ACC112 (cell line): ENCODE results near the gene NPEPPS.

Source experiments
- H2AFZ ChIP-seq: fragments of 200-600 bp; sonication (generic); one replicate; pipeline ENCODE4 v1.6.0; 2017; ENCODE audit warnings: antibody characterized with exemption, low read length; ENCODE audit not compliant: unreplicated experiment
- H3K27ac ChIP-seq: fragments of 200-600 bp; sonication (generic); 2 replicates; pipeline ENCODE4 v1.5.1; 2014; ENCODE audit warnings: low read depth, mild to moderate bottlenecking, antibody characterized with exemption, low read length, moderate library complexity
- H3K27me3 ChIP-seq: fragments of 200-600 bp; sonication (generic); 2 replicates; pipeline ENCODE4 v1.6.1; 2014; ENCODE audit warnings: mild to moderate bottlenecking, antibody characterized with exemption, low read length, moderate library complexity, mixed read lengths; ENCODE audit not compliant: insufficient read depth
- H3K36me3 ChIP-seq: fragments of 200-600 bp; sonication (generic); 2 replicates; pipeline ENCODE4 v1.6.1; 2016; ENCODE audit warnings: mild to moderate bottlenecking, antibody characterized with exemption, low read length, moderate library complexity, mixed read lengths; ENCODE audit not compliant: insufficient read depth
- H3K4me1 ChIP-seq: fragments of 200-600 bp; sonication (generic); one replicate; pipeline ENCODE4 v1.6.1; 2016; ENCODE audit warnings: low read length, mixed read lengths; ENCODE audit not compliant: insufficient read depth, unreplicated experiment, control insufficient read depth
- H3K4me3 ChIP-seq: fragments of 200-600 bp; sonication (generic); 2 replicates; pipeline ENCODE4 v1.5.1; 2014; ENCODE audit warnings: mild to moderate bottlenecking, low read depth, low read length
- H3K79me2 ChIP-seq: fragments of 200-600 bp; sonication (generic); one replicate; pipeline ENCODE4 v1.6.0; 2016; ENCODE audit warnings: low read length; ENCODE audit not compliant: control insufficient read depth, unreplicated experiment, insufficient read depth

Gene NPEPPS

GRCh38 chr17:47649153-47649971, 118.5 kb downstream of the NPEPPS start, which contains the start of gene KPNB1:
TSS of gene KPNB1 (plus strand) at chr17:47649919. CDS start at chr17:47650245, 326 bp downstream.
- peaks cover 38% of the 10 kb centered on the region for H3K79me2 ChIP-seq
- H3K27me3 ChIP-seq = no peaks in the 10 kb centered on the region
- H2AFZ ChIP-seq = peak within 1 kb of the TSS; percentile 58

DNA sequence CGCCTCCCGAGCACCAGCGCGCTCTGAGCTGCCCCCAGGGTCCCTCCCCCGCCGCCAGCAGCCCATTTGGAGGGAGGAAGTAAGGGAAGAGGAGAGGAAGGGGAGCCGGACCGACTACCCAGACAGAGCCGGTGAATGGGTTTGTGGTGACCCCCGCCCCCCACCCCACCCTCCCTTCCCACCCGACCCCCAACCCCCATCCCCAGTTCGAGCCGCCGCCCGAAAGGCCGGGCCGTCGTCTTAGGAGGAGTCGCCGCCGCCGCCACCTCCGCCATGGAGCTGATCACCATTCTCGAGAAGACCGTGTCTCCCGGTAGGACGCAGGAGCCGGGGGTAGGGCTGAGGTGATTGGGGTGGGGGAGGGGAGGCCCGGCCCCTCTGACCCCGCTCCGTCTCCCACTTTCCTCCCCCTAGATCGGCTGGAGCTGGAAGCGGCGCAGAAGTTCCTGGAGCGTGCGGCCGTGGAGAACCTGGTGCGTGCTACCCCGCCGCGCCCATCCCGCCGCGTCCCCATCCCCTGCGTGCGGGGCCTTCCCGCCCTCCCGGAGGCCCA, 119.1 kb downstream of the NPEPPS start:
- H3K79me2 ChIP-seq = peaks cover 45% of the 10 kb centered on the region
- H2AFZ ChIP-seq = no peak overlapping the region
- H3K36me3 ChIP-seq = peaks cover 37% of the 10 kb centered on the region

More at GRCh38 chr17:47649153-47649971, 118.5 kb downstream of the NPEPPS start, which contains the start of gene KPNB1:
- H3K27ac ChIP-seq = peak within 1 kb of the TSS; percentile 85
- H3K4me3 ChIP-seq = peak within 1 kb of the TSS; percentile 95
- H3K4me1 ChIP-seq = peaks cover 27% of the 10 kb centered on the region
- peaks cover 30% of the 10 kb centered on the region for H3K36me3 ChIP-seq

DNA sequence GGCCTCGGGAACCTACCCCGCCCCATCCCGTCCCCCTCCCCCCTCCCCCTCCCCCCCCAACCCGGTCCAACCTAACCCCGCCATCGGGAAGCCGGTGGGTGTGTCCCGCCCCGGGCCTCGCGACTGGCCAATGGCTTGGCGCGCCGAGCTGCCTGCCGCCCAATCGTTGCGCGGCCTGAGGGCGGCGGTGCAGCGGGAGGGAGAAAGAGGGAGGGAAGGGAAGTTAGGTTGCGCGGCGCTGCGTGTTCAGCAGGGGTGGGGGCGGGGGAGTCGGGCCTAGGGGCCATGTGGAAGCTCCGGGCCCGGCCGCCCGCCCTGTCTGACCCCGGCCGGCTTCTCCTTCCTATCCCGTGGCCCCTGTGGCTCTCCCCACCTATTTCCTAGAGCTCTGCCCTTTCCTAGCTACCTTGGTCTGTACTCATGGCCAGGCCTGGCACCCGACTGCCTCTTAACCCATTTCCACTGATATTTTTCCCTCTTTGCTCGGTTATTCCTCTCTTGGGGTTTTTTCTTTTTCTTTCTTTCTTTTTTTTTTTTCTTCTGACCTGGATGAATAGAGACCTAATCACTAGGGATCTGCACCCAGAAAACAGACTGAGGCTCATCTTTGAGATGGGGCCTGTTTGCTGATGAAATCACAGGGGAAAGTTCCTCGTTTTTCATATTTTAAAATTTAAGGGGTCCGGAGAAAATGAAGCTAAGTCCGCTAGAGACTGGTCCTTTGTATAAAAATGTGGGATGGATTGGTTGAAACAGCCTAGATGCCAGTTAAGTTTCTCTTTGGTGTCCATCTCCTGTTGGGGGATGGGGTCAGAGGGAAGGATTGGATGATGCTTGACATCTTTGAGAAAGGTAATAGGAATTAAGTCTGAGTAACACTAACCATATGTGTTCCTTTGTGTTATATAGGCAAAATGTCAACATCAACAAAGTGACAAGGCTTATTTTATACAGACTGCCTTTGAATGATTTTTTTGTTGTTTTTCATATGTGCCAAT, 119.9 kb downstream of the NPEPPS start:
- H3K36me3 ChIP-seq = peaks cover 43% of the 10 kb centered on the region
- H3K27me3 ChIP-seq = no peaks in the 10 kb centered on the region
- peaks cover 36% of the 10 kb centered on the region for H3K4me1 ChIP-seq
- peak overlapping the region; percentile 95 for H3K4me3 ChIP-seq
- H3K27ac ChIP-seq = peak overlapping the region; percentile 80
- peaks cover 52% of the 10 kb centered on the region for H3K79me2 ChIP-seq
- no peak overlapping the region for H2AFZ ChIP-seq

More for the DNA sequence above, 119.1 kb downstream of the NPEPPS start:
- Histone ChIP-seq H3K27me3 (no peaks in the 10 kb centered on the region), H3K27ac (peak overlapping the region; percentile 78), H3K4me1 (peaks cover 33% of the 10 kb centered on the region), H3K4me3 (peak overlapping the region; percentile 95)

GRCh38 chr17:47651704-47652103, 120.8 kb downstream of the NPEPPS start:
- H3K79me2 ChIP-seq = peaks cover 61% of the 10 kb centered on the region
- H2AFZ ChIP-seq = no peak overlapping the region
- H3K36me3 ChIP-seq = peaks cover 45% of the 10 kb centered on the region
- H3K27ac ChIP-seq = peak overlapping the region; percentile 7; the same call in 1 of the 2 replicates
- peak overlapping the region; percentile 95 for H3K4me3 ChIP-seq
- no peaks in the 10 kb centered on the region for H3K27me3 ChIP-seq
- H3K4me1 ChIP-seq = peaks cover 36% of the 10 kb centered on the region

DNA sequence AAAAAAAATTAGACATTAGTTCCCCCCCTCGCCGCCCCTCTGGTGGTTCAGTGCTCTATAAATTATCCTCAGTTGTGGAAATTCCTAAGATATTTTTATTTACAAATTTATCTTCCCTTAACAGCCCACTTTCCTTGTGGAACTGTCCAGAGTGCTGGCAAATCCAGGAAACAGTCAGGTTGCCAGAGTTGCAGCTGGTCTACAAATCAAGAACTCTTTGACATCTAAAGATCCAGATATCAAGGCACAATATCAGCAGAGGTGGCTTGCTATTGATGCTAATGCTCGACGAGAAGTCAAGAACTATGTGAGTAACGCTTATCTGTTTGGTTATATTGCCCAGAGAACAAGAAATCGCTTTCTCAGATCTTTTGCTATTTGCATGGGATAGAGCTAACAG, 121.7 kb downstream of the NPEPPS start:
- Histone ChIP-seq H3K4me3 (peak overlapping the region; percentile 95), H2AFZ (no peak overlapping the region), H3K27ac (no peak overlapping the region), H3K36me3 (peaks cover 54% of the 10 kb centered on the region), H3K79me2 (peaks cover 70% of the 10 kb centered on the region), H3K27me3 (no peaks in the 10 kb centered on the region), H3K4me1 (peaks cover 36% of the 10 kb centered on the region)

GRCh38 chr17:47653442-47653841, 122.5 kb downstream of the NPEPPS start:
- H3K79me2 ChIP-seq = peaks cover 78% of the 10 kb centered on the region
- no peak overlapping the region; the same call in 1 of the 2 replicates for H3K4me3 ChIP-seq
- no peaks in the 10 kb centered on the region for H3K27me3 ChIP-seq
- H3K27ac ChIP-seq = no peak overlapping the region
- H3K4me1 ChIP-seq = peaks cover 36% of the 10 kb centered on the region
- no peak overlapping the region for H2AFZ ChIP-seq
- H3K36me3 ChIP-seq = peaks cover 62% of the 10 kb centered on the region

DNA sequence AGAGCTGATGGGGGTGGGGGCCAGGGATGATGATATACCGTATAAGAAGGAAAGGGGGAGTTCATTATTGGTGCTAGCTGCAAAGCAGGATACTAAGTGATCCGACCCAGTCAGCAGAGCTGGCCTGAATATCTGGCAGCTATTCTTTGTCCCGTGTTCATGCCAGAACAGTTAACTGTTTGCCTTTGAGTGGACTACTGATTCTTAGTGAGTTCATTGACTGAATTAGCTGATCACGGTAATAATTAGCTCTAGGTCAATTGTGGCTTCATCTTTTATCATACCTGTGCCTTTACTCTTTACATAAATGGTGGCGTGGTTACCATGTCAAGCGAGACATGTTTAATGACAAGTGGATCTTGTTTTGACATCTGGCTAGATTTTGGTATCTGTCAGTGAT, 124.1 kb downstream of the NPEPPS start:
- peak overlapping the region; percentile 52 for H3K4me3 ChIP-seq
- H2AFZ ChIP-seq = no peak overlapping the region
- no peak overlapping the region for H3K27ac ChIP-seq
- H3K36me3 ChIP-seq = peaks cover 67% of the 10 kb centered on the region
- H3K79me2 ChIP-seq = peaks cover 84% of the 10 kb centered on the region
- peaks cover 36% of the 10 kb centered on the region for H3K4me1 ChIP-seq
- H3K27me3 ChIP-seq = no peaks in the 10 kb centered on the region

GRCh38 chr17:47660064-47660492, 129.2 kb downstream of the NPEPPS start:
- no peaks in the 10 kb centered on the region for H3K27me3 ChIP-seq
- peaks cover 8% of the 10 kb centered on the region for H3K4me1 ChIP-seq
- peaks cover 55% of the 10 kb centered on the region for H3K79me2 ChIP-seq
- no peak overlapping the region for H3K4me3 ChIP-seq
- peak overlapping the region; percentile 14; the same call in 1 of the 2 replicates for H3K27ac ChIP-seq
- H3K36me3 ChIP-seq = peaks cover 60% of the 10 kb centered on the region
- no peak overlapping the region for H2AFZ ChIP-seq

- Histone ChIP-seq H3K36me3 (peaks cover 53% of the 10 kb centered on the region), H2AFZ (no peak overlapping the region), H3K4me1 (peaks cover 14% of the 10 kb centered on the region), H3K4me3 (no peak overlapping the region), H3K79me2 (peaks cover 31% of the 10 kb centered on the region), H3K27me3 (no peaks in the 10 kb centered on the region), H3K27ac (no peak overlapping the region)
These were observed 133.2 kb downstream of the NPEPPS start for GRCh38 chr17:47663912-47664623.

GRCh38 chr17:47664624-47664941, 133.7 kb downstream of the NPEPPS start:
- H3K79me2 ChIP-seq = peaks cover 33% of the 10 kb centered on the region
- H3K4me3 ChIP-seq = no peak overlapping the region
- H2AFZ ChIP-seq = no peak overlapping the region
- no peak overlapping the region for H3K27ac ChIP-seq
- H3K4me1 ChIP-seq = peaks cover 14% of the 10 kb centered on the region
- peaks cover 58% of the 10 kb centered on the region for H3K36me3 ChIP-seq
- no peaks in the 10 kb centered on the region for H3K27me3 ChIP-seq
